AML-193 (cell line): ENCODE results near the gene NAXE.
A peak's percentile ranks its signal among the peaks of the same experiment; 100 is the strongest.
"Not testable (repeated sequence)": the region's sequence is repeated elsewhere in the genome, so short reads cannot be mapped to it uniquely, and the experiment has no call there.

Source experiments
- DNase-seq, 2 experiments: peaks; one replicate each; lab custom pipeline; 2025; lab: John Stamatoyannopoulos, UW

Gene NAXE

DNA sequence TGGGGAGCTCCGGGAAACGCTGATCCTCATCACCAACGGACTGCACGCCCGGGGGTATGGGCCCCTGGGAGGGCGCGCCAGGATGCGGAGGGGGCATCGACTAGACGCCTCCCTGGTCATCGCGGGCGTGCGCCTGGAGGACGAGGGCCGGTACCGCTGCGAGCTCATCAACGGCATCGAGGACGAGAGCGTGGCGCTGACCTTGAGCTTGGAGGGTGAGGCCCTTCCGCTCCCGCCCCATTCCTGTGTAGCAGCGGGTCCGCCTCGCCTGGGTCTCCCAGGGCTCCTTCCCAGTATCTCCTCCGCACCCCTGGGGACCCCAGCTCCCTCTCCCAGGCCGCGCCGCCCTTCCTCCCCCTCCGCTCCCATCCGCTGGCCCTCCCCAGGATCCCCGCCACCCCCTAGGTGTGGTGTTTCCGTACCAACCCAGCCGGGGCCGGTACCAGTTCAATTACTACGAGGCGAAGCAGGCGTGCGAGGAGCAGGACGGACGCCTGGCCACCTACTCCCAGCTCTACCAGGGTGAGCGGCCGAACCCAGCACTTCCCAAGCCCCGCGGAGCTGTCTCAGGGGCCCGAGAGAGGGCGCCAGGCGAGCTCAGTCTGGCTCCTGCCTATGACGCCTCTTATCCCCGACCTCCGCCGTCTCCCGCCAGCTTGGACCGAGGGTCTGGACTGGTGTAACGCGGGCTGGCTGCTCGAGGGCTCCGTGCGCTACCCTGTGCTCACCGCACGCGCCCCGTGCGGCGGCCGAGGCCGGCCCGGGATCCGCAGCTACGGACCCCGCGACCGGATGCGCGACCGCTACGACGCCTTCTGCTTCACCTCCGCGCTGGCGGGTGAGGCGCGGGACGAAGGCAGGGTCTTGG is 32.6 kb downstream of the NAXE start:
- DNase-seq: no peak

DNA sequence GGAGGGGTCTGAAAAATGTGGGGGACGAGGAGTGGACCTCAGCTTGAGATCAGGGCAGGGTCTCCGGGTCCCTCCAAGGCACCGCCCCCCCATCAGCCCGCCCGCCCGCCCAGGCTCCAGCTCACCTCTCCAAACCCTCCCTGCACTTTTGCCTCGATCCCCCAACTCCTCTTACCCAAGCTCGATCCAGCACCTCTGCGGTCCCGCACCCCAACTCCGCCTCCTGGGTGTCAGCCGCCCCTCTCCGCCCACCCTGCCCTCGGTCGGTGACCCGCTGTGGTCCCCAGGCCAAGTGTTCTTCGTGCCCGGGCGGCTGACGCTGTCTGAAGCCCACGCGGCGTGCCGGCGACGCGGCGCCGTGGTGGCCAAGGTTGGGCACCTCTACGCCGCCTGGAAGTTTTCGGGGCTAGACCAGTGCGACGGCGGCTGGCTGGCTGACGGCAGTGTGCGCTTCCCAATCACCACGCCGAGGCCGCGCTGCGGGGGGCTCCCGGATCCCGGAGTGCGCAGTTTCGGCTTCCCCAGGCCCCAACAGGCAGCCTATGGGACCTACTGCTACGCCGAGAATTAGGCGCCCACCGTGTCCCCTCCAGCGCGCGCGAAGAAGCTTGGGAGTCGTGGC is 33.3 kb downstream of the NAXE start:
- DNase-seq: no peak

GRCh38 chr1:156625436-156626078 is 34.0 kb downstream of the NAXE start:
- peak in 1 of 2 experiments; percentile 13 for DNase-seq

- DNase-seq: no peak
Observed at GRCh38 chr1:156626079-156626438, 34.5 kb downstream of the NAXE start.

DNA sequence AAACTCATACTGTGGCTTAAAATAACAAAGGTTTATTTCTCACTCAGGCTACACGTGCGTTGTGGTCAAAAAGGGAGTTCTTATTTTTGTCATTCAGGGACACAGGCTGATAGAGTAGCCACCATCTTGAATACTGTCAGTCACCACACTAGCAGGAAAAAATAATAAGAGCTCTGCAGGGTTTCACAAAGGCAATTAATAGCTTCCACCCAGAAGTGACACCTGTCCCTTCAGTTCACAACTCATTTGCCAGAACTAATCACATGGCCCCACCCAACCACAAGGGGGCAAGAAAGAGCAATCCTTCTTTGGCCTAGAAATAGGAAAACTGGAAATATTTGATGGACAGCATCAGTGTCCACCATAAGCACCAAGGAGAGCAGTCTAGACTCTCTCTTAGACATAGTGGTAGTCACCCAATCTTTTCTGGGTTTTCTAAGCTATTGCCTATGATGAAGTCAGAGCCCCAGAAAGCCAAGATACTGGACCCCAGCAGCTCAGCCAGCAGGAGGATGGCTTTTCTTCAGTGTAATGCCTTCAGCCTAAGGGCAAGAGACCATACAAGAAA is 35.8 kb downstream of the NAXE start:
- DNase-seq: peak; percentile 42 to 56

DNA sequence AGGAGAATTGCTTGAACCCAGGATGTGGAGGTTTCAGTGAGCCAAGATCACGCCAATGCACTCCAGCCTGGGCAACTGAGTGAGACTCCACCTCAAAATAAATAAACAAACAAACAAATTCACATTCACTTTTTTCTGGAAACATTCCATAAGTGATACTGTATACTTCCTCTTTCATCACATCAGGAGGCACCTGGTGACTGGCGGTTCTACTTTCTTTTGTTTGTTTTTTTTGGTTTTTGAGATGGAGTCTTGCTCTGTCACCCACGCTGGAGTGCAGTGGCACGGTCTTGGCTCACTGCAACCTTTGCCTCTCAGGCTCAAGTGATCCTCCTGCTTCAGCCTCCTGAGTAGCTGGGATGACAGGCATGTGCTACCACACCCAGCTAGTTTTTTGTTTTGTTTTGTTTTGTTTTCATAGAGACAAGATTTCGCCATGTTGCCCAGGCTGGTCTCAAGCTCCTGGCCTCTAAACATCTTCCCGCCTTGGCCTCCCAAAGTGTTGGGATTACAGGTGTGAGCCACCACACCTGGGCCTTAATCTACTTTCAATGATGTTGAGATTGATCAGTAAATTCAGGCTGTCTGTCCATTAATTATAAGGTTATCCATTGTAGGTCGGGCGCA is 38.4 kb downstream of the NAXE start:
- no peak for DNase-seq

GRCh38 chr1:156631152-156631551 is 39.6 kb downstream of the NAXE start:
- not testable (repeated sequence) for DNase-seq

GRCh38 chr1:156632355-156632754 is 40.8 kb downstream of the NAXE start:
- no peak for DNase-seq

DNA sequence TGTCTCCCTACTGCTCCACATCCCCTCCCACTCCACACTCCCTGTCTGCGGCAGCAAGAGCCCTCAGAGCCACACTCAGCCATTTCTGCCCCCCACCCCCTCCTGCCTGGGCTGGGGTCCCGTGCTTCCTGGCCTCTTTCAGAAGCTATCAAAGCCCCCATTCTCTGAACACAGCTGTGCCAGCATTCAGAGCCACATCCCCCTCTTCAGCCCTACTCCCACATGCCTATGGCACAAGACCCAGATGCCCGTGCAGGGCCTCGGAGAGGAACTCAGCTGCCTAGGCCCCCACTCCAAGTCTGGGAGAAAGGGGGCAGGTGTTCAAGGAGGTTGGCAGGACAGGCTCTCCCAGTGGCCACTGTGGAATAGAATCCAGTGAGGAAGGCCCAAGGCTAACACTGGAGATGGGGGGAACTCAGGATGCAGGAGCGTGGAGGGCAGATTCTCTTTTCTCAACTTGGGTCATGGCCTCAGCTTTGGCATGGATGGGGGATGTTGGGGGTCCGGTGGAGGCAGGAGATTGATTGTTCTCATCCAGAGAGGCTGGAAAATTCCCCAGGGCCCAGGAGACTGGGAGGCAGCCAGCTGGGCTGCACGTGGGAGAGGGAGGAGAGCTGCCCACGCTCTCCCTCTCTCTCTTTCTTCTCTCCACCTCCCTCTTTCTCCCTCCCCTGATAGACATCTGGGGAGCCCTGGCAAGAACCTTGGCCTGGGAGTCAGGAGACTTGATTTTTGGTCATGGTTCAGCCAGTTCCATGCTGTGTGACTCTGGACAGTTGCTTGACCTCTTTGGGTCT is 46.8 kb downstream of the NAXE start:
- no peak for DNase-seq

GRCh38 chr1:156639601-156640101 is 48.1 kb downstream of the NAXE start:
- DNase-seq: peak in 1 of 2 experiments; percentile 2

- DNase-seq: no peak
Observed at GRCh38 chr1:156640842-156641706, 49.5 kb downstream of the NAXE start.

DNA sequence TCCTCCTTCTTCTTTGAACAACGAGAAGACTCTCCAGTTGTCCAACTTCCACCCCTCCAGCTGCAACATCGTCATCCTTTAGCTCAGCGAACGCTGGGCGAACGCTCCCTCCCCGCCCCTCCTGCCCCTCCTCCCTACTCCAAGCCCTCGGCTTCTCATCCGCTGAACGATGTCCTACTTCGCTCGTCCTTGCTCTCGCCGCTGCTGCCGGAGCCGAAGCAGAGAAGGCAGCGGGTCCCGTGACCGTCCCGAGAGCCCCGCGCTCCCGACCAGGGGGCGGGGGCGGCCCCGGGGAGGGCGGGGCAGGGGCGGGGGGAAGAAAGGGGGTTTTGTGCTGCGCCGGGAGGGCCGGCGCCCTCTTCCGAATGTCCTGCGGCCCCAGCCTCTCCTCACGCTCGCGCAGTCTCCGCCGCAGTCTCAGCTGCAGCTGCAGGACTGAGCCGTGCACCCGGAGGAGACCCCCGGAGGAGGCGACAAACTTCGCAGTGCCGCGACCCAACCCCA is 50.2 kb downstream of the NAXE start, which contains the start of gene BCAN:
TSS of gene BCAN (plus strand) at position 357 of the 504 bp plus-strand sequence. CDS start 3,938 bp downstream, outside the sequence.
- no peak for DNase-seq

DNA sequence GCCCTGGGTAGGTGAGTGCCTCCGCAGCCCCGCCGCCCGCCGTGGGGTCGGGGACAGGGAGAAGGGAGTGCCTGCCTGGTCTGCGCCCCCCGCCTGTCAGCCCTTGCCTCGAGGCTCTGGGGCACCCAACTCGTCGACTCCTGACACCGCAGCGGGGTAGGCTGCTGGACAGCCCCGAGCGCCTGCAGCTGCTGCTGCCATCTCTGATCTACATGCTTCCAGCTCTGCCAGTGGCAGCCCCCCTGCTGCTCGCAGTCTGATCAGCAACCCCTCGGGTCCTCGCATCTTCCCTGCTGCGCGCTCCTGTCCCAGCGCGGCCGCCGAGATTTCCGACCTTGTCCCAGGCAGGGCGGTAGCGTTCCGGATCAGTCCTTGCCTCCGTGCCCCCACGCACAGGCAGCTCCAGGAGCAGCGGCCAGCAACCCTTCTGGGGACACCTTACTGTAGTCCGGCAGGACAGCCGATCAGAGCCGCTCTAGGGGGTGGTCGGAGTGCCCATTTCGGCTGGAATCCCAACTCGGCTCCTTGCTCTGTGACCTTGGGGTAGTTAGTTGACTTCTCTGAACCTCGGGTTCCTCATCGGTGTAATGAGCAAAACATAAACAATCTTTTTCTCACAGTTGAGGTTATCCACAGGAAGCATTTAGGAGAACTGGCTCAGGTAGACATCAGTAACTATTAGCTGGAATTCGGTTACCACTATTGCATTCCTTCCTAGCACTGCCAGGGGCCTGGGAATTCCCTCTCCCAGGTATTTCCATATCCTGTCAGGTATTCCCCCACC is 50.9 kb downstream of the NAXE start:
- DNase-seq: no peak

GRCh38 chr1:156643049-156643777 is 51.6 kb downstream of the NAXE start:
- no peak for DNase-seq

- DNase-seq: peak; percentile 37 to 45
Observed at GRCh38 chr1:156643778-156644092, 52.2 kb downstream of the NAXE start.
